Neuronal stem cell (in vitro differentiated cells): Measurements from ENCODE around the gene UBAC1.

Experiments used
- DNase-seq: peaks from one replicate; pipeline ENCODE4 v3.0.0-alpha.2; 2013; ENCODE audit warnings: low spot score
- H2AFZ ChIP-seq: one replicate; pipeline ENCODE4 v1.6.1; 2013; ENCODE audit warnings: mild to moderate bottlenecking, low read length, inconsistent platforms
- H2AK5ac ChIP-seq: 2 replicates; pipeline ENCODE4 v1.6.1; 2013; ENCODE audit warnings: low read depth, mild to moderate bottlenecking, inconsistent platforms, low read length, moderate library complexity, mixed read lengths
- H2BK120ac ChIP-seq: 2 replicates; pipeline ENCODE4 v1.6.1; 2013; ENCODE audit warnings: low read depth, mild to moderate bottlenecking, inconsistent platforms, low read length, moderate library complexity, mixed read lengths
- H2BK12ac ChIP-seq: one replicate; pipeline ENCODE4 v1.6.1; 2013; ENCODE audit warnings: low read length, inconsistent platforms
- H2BK15ac ChIP-seq: 2 replicates; pipeline ENCODE4 v1.6.1; 2013; ENCODE audit warnings: mild to moderate bottlenecking, low read length, inconsistent platforms, mixed read lengths
- H2BK5ac ChIP-seq: one replicate; pipeline ENCODE4 v1.6.1; 2013; ENCODE audit warnings: inconsistent platforms, mild to moderate bottlenecking, low read length, moderate library complexity
- H3K14ac ChIP-seq: one replicate; pipeline ENCODE4 v1.6.1; 2013; ENCODE audit warnings: low read length, inconsistent platforms
- H3K18ac ChIP-seq: 2 replicates; pipeline ENCODE4 v1.6.1; 2013; ENCODE audit warnings: low read length, inconsistent platforms
- H3K23ac ChIP-seq: 2 replicates; pipeline ENCODE4 v1.6.1; 2013; ENCODE audit warnings: low read depth, mild to moderate bottlenecking, mixed read lengths, low read length, inconsistent platforms; ENCODE audit not compliant: poor library complexity
- H3K27ac ChIP-seq: replicated peaks from 3 replicates; pipeline ENCODE4 v1.5.1; 2013; ENCODE audit warnings: low read length, inconsistent platforms
- H3K27me3 ChIP-seq, 3 experiments: 2 replicates each; pipeline ENCODE4 v1.6.1; 2013; ENCODE audit warnings: low read length in 3 of 3, mild to moderate bottlenecking in 2 of 3, inconsistent platforms in 1 of 3, low read depth in 1 of 3, mixed read lengths in 1 of 3, moderate library complexity in 1 of 3; ENCODE audit not compliant: control insufficient read depth in 3 of 3, insufficient read depth in 3 of 3
- H3K36me3 ChIP-seq, 2 donors: replicated peaks in 1 of 2; 2 replicates each; pipeline ENCODE4 v1.6.1; 2013; ENCODE audit warnings: low read length in 2 of 2; ENCODE audit not compliant: control insufficient read depth in 2 of 2, insufficient read depth in 2 of 2
- H3K4ac ChIP-seq: 2 replicates; pipeline ENCODE4 v1.6.1; 2013; ENCODE audit warnings: inconsistent platforms, mild to moderate bottlenecking, low read length, moderate library complexity
- H3K4me1 ChIP-seq, 2 donors: 1 replicate in 1 of 2; 2 replicates in 1 of 2; pipeline ENCODE4 v1.6.1; 2013; ENCODE audit warnings: low read length in 2 of 2, low read depth in 1 of 2; ENCODE audit not compliant: control insufficient read depth in 2 of 2, insufficient read depth in 1 of 2
- H3K4me2 ChIP-seq: one replicate; pipeline ENCODE4 v1.6.1; 2013; ENCODE audit warnings: mild to moderate bottlenecking, low read length, inconsistent platforms; ENCODE audit not compliant: insufficient read depth, poor library complexity, severe bottlenecking
- H3K4me3 ChIP-seq, 2 donors: 2 replicates each; pipeline ENCODE4 v1.5.1; 2013; ENCODE audit warnings: low read length in 2 of 2, mild to moderate bottlenecking in 2 of 2, inconsistent platforms in 1 of 2, moderate library complexity in 1 of 2
- H3K79me1 ChIP-seq: one replicate; pipeline ENCODE4 v1.6.1; 2013; ENCODE audit warnings: low read depth, mild to moderate bottlenecking, inconsistent platforms, low read length, moderate library complexity
- H3K9ac ChIP-seq: one replicate; pipeline ENCODE4 v1.6.1; 2013; ENCODE audit warnings: mild to moderate bottlenecking, low read depth, low read length, inconsistent platforms; ENCODE audit not compliant: poor library complexity
- H3K9me3 ChIP-seq, 2 donors: replicated peaks in 1 of 2; 2 replicates each; pipeline versions ENCODE3 to v1.6.1; 2013; ENCODE audit warnings: low read length in 2 of 2, mild to moderate bottlenecking in 2 of 2, inconsistent platforms in 1 of 2, low read depth in 1 of 2, mixed read lengths in 1 of 2, moderate library complexity in 1 of 2; ENCODE audit not compliant: control insufficient read depth in 2 of 2, insufficient read depth in 1 of 2
- H4K8ac ChIP-seq: one replicate; pipeline ENCODE4 v1.6.1; 2013; ENCODE audit warnings: low read depth, mild to moderate bottlenecking, inconsistent platforms, low read length, moderate library complexity
- H4K91ac ChIP-seq: one replicate; pipeline ENCODE4 v1.6.1; 2013; ENCODE audit warnings: low read length, low read depth, mild to moderate bottlenecking, inconsistent platforms; ENCODE audit not compliant: poor library complexity
- WGBS, 2 donors: extraction: QIAGEN DNeasy Blood & Tissue Kit; methylation state at CpG; one replicate each; pipeline ENCODE4 v1.1.7; 2013; ENCODE audit warnings: missing lambda C conversion rate in 2 of 2, mixed read lengths in 1 of 2; ENCODE audit not compliant: insufficient read length in 2 of 2, insufficient replicate concordance in 1 of 2; ENCODE audit errors: extremely low coverage in 2 of 2; 5-methylcytosine and 5-hydroxymethylcytosine counted together

UBAC1 gene

GRCh38 chr9:135910216-135910615 lies 51.0 kb downstream of the UBAC1 start:
- Histone ChIP-seq H3K23ac (no peak overlapping the region), H2AFZ (no peak overlapping the region), H3K9ac (no peak overlapping the region), H3K18ac (no peak overlapping the region), H2BK15ac (no peak overlapping the region), H3K36me3 (peaks cover 30 to 67% of the 10 kb centered on the region in 2 donors), H3K14ac (no peak overlapping the region), H3K4ac (no peak overlapping the region), H2AK5ac (no peak overlapping the region), H3K27me3 (no peaks in the 10 kb centered on the region), H3K4me3 (no peak overlapping the region), H3K4me2 (no peak overlapping the region), H3K4me1 (peaks cover 8 to 12% of the 10 kb centered on the region in 2 donors), H3K27ac (no peak overlapping the region), H3K9me3 (peaks cover 26 to 51% of the 10 kb centered on the region in 2 donors), H3K79me1 (peaks cover 3% of the 10 kb centered on the region), H4K8ac (no peak overlapping the region), H2BK12ac (no peak overlapping the region), H2BK5ac (no peak overlapping the region), H4K91ac (no peak overlapping the region), H2BK120ac (no peak overlapping the region)
- no CpG with 5 or more reads among the region's 2 CpGs for WGBS, 2 donors
- no peak for DNase-seq

- WGBS, 2 donors = no CpG with 5 or more reads among the region's 6 CpGs
- Histone ChIP-seq H2BK15ac (no peak overlapping the region), H4K91ac (no peak overlapping the region), H2BK5ac (no peak overlapping the region), H3K9ac (no peak overlapping the region), H2BK12ac (no peak overlapping the region), H3K27me3 (no peaks in the 10 kb centered on the region), H3K4me2 (no peak overlapping the region), H3K36me3 (peaks cover 21 to 67% of the 10 kb centered on the region in 2 donors), H3K9me3 (peaks cover 18 to 44% of the 10 kb centered on the region in 2 donors), H3K14ac (no peak overlapping the region), H3K4me1 (peaks cover 8 to 12% of the 10 kb centered on the region in 2 donors), H3K79me1 (peaks cover 3% of the 10 kb centered on the region), H3K4ac (no peak overlapping the region), H4K8ac (no peak overlapping the region), H3K18ac (no peak overlapping the region), H2AK5ac (no peak overlapping the region), H3K4me3 (no peak overlapping the region), H2BK120ac (no peak overlapping the region), H3K23ac (no peak overlapping the region), H2AFZ (no peak overlapping the region), H3K27ac (no peak overlapping the region)
- no peak for DNase-seq
Measured at GRCh38 chr9:135909371-135909770, 51.8 kb downstream of the UBAC1 start.

- H3K18ac ChIP-seq = no peak overlapping the region
- no peaks in the 10 kb centered on the region for H3K27me3 ChIP-seq
- no peak overlapping the region for H2BK120ac ChIP-seq
- H3K4ac ChIP-seq = no peak overlapping the region
- no peak overlapping the region for H3K4me2 ChIP-seq
- H4K8ac ChIP-seq = no peak overlapping the region
- H3K4me1 ChIP-seq = peaks cover 9 to 12% of the 10 kb centered on the region in 2 donors
- H2BK5ac ChIP-seq = no peak overlapping the region
- H3K79me1 ChIP-seq = peaks cover 3% of the 10 kb centered on the region
- no peak overlapping the region for H3K23ac ChIP-seq
- no peak overlapping the region for H3K14ac ChIP-seq
- WGBS, 2 donors = no CpG with 5 or more reads among the region's 12 CpGs
- H3K36me3 ChIP-seq = peaks cover 18 to 67% of the 10 kb centered on the region in 2 donors
- H2BK15ac ChIP-seq = no peak overlapping the region
- H3K9me3 ChIP-seq = peaks cover 15 to 43% of the 10 kb centered on the region in 2 donors
- H2AK5ac ChIP-seq = no peak overlapping the region
- no peak overlapping the region for H3K9ac ChIP-seq
- H3K4me3 ChIP-seq = peak overlapping the region in 1 of 2 donors; percentile 84
- H2BK12ac ChIP-seq = no peak overlapping the region
- no peak overlapping the region for H3K27ac ChIP-seq
- no peak overlapping the region for H2AFZ ChIP-seq
- no peak for DNase-seq
- no peak overlapping the region for H4K91ac ChIP-seq
Measured at GRCh38 chr9:135908754-135909204, 52.4 kb downstream of the UBAC1 start.

- no peak overlapping the region for H2BK12ac ChIP-seq
- H4K8ac ChIP-seq = no peak overlapping the region
- H3K14ac ChIP-seq = peak overlapping the region; percentile 59
- H3K79me1 ChIP-seq = peaks cover 3% of the 10 kb centered on the region
- peak overlapping the region; percentile 91 for H3K18ac ChIP-seq
- DNase-seq = no peak
- peak overlapping the region; percentile 51 for H2BK15ac ChIP-seq
- peaks cover 15 to 67% of the 10 kb centered on the region in 2 donors for H3K36me3 ChIP-seq
- peak overlapping the region; percentile 93 for H3K4me2 ChIP-seq
- peak overlapping the region; percentile 89 for H3K23ac ChIP-seq
- no CpG with 5 or more reads among the region's 42 CpGs for WGBS, 2 donors
- no peak overlapping the region for H4K91ac ChIP-seq
- H3K27me3 ChIP-seq = no peaks in the 10 kb centered on the region
- H3K4ac ChIP-seq = no peak overlapping the region
- H3K9me3 ChIP-seq = peaks cover 11 to 43% of the 10 kb centered on the region in 2 donors
- peak overlapping the region; percentile 40 for H2BK5ac ChIP-seq
- no peak overlapping the region for H3K27ac ChIP-seq
- H2AFZ ChIP-seq = peak overlapping the region; percentile 96
- peaks cover 11 to 14% of the 10 kb centered on the region in 2 donors for H3K4me1 ChIP-seq
- peak overlapping the region; percentile 84 to 88 for H3K4me3 ChIP-seq
- H2AK5ac ChIP-seq = peak overlapping the region; percentile 60
- H3K9ac ChIP-seq = peak overlapping the region; percentile 78
- H2BK120ac ChIP-seq = no peak overlapping the region
Measured at GRCh38 chr9:135908093-135908753, 53.0 kb downstream of the UBAC1 start.
